HL-60 (cell line): ENCODE results near the gene PBX1.

Experiments used
- DNase-seq, 2 experiments: peaks; one replicate each; pipeline ENCODE4 v3.0.0-alpha.2; 2010 to 2020; ENCODE audit warnings: low read depth in 1 of 2, low spot score in 1 of 2
- H3K27ac ChIP-seq: fragments of 250-450 bp; sonication (Bioruptor Pico); replicated peaks from 2 replicates; pipeline ENCODE4 v1.5.1; 2020; ENCODE audit warnings: mild to moderate bottlenecking, moderate library complexity
- H3K27me3 ChIP-seq: fragments of 250-450 bp; sonication (Bioruptor Pico); 2 replicates; pipeline ENCODE4 v1.5.1; 2021; ENCODE audit warnings: mild to moderate bottlenecking, moderate library complexity; ENCODE audit not compliant: insufficient read depth, poor library complexity, severe bottlenecking
- H3K4me3 ChIP-seq: replicated peaks from 2 replicates; pipeline ENCODE4 v1.5.1; 2011; ENCODE audit warnings: mild to moderate bottlenecking, control low read depth, low read length; ENCODE audit not compliant: insufficient read depth
- CTCF ChIP-seq: IDR thresholded peaks from one replicate; pipeline ENCODE4 v1.5.1; 2011; ENCODE audit warnings: low read length, control low read depth, inconsistent platforms; ENCODE audit not compliant: insufficient read depth
- GABPA ChIP-seq: IDR thresholded peaks from 2 replicates; pipeline ENCODE4 v1.6.1; 2012; ENCODE audit warnings: low read depth
- POLR2AphosphoS5 ChIP-seq: IDR thresholded peaks from 2 replicates; pipeline ENCODE4 v1.6.1; 2012; ENCODE audit warnings: low read depth
- REST ChIP-seq: IDR thresholded peaks from 2 replicates; pipeline ENCODE4 v1.6.1; 2012; ENCODE audit warnings: low read depth; ENCODE audit not compliant: insufficient replicate concordance
- SPI1 ChIP-seq: IDR thresholded peaks from 2 replicates; pipeline ENCODE4 v1.6.1; 2012; ENCODE audit warnings: low read depth, mild to moderate bottlenecking, borderline replicate concordance

Gene PBX1

GRCh38 chr1:164719676-164720439 lies 160.9 kb downstream of the PBX1 start:
- no peak overlapping the region for H3K4me3 ChIP-seq
- H3K27ac ChIP-seq, result no peak overlapping the region
- DNase-seq, result no peak
- TF ChIP-seq POLR2AphosphoS5 (no peak), CTCF (no peak), REST (no peak), GABPA (no peak), SPI1 (no peak)
- H3K27me3 ChIP-seq, result no peaks in the 10 kb centered on the region

- DNase-seq, result peak; percentile 17 to 48
- Histone ChIP-seq H3K27me3 (no peaks in the 10 kb centered on the region), H3K4me3 (no peak overlapping the region), H3K27ac (no peak overlapping the region)
- TF ChIP-seq CTCF (no peak), SPI1 (no peak), POLR2AphosphoS5 (peak; percentile 61; the same call in 1 of the 2 replicates), GABPA (no peak)
These were observed 161.7 kb downstream of the PBX1 start for GRCh38 chr1:164720440-164721227.

- Histone ChIP-seq H3K4me3 (no peak overlapping the region), H3K27ac (no peak overlapping the region), H3K27me3 (no peaks in the 10 kb centered on the region)
- no peak for DNase-seq
- no peak for TF ChIP-seq SPI1
- TF ChIP-seq REST, result no peak
- no peak for TF ChIP-seq GABPA
- TF ChIP-seq CTCF, result no peak
- TF ChIP-seq POLR2AphosphoS5, result no peak
These were observed 162.2 kb downstream of the PBX1 start for GRCh38 chr1:164721228-164721496.
